K562 (cell line): ENCODE results near the gene TRPV6. TPM values are rescaled to one million over a fixed set of nuclear protein-coding genes. Genes with fewer than 3 reads are reported as not detected.

Experiments used
- ATF1 ChIP-seq, 2 experiments: fragments of 450-650 bp in 1 of 2; IDR thresholded peaks; 2 replicates each; pipeline ENCODE4 v1.6.1; 2016; ENCODE audit warnings: missing compliant biosample characterization in 1 of 2, missing genetic modification characterization in 1 of 2
- CREBBP ChIP-seq: IDR thresholded peaks from one replicate; pipeline ENCODE4 v1.6.1; 2012; ENCODE audit warnings: low read depth, mild to moderate bottlenecking, control low read depth, inconsistent platforms, low read length
- RAD21 ChIP-seq, 2 experiments: fragments of 250-450 bp in 1 of 2; fragments of 450-650 bp in 1 of 2; sonication (Bioruptor Pico) in 1 of 2; formaldehyde crosslinking in 1 of 2; IDR thresholded peaks in 1 of 2; conservative IDR thresholded peaks in 1 of 2; 2 replicates each; pipeline versions ENCODE4 v1.4.0 to v1.8.0; 2020 to 2022; ENCODE audit warnings: mild to moderate bottlenecking in 2 of 2, moderate library complexity in 1 of 2
- TAF7 ChIP-seq: fragments of 450-650 bp; IDR thresholded peaks from 2 replicates; pipeline ENCODE4 v1.6.1; 2016; ENCODE audit warnings: missing genetic modification characterization, missing compliant biosample characterization
- ZFPM2 ChIP-seq: fragments of 250-450 bp; sonication (Bioruptor Pico); IDR thresholded peaks from 2 replicates; pipeline ENCODE4 v1.5.1; 2022; ENCODE audit warnings: mild to moderate bottlenecking
- ZNF263 ChIP-seq: sonication (generic); formaldehyde crosslinking; IDR thresholded peaks from 2 replicates; pipeline ENCODE4 v1.8.0; 2022; ENCODE audit warnings: mild to moderate bottlenecking, missing genetic modification reagents, borderline replicate concordance
- ZNF77 ChIP-seq: fragments of 250-450 bp; sonication (Bioruptor Pico); IDR thresholded peaks from 2 replicates; pipeline ENCODE4 v1.5.0; 2020
- ZNF785 ChIP-seq: fragments of 250-450 bp; sonication (Bioruptor Pico); IDR thresholded peaks from 2 replicates; pipeline ENCODE4 v1.4.0; 2020; ENCODE audit warnings: mild to moderate bottlenecking
- polyA plus RNA-seq, 8 experiments: library from polyadenylated mRNA; depleted of rRNA in 4 of 8; stranded (reverse) in 5 of 8; unstranded in 3 of 8; fragments of >200 nt; fragmentation: Nextera tagmentation in 2 of 8; fragmentation: Illumina TruSeq in 1 of 8; extraction: Ambion mirVana in 2 of 8; extraction: Trizol in 1 of 8; gene quantifications; 2 replicates each; pipeline versions ENCODE4 v1.2.1 to v1.2.3, GENCODE V29; 2011 to 2014; ENCODE audit warnings: inconsistent platforms in 1 of 8, missing spikeins in 1 of 8
- total RNA-seq, 7 experiments: library from RNA; depleted of rRNA in 6 of 7; stranded (reverse); fragments of >200 nt in 6 of 7; fragmentation: Illumina TruSeq in 2 of 7; extraction: Trizol in 2 of 7; gene quantifications; 2 replicates each; pipeline versions ENCODE4 v1.2.1 to v1.2.3, GENCODE V29; 2011 to 2021; ENCODE audit warnings: low replicate concordance in 1 of 7
- TF ChIP-seq, protein P1 (sequence below): fragments of 450-650 bp; IDR thresholded peaks from 2 replicates; pipeline ENCODE4 v1.6.1; 2016; ENCODE audit warnings: low read depth
- TF ChIP-seq, protein P2 (sequence below): fragments of 450-650 bp; IDR thresholded peaks from one replicate; pipeline ENCODE4 v1.6.1; 2018; ENCODE audit warnings: mild to moderate bottlenecking, moderate library complexity; ENCODE audit not compliant: partially characterized antibody
- TF ChIP-seq, protein P3 (sequence below): fragments of 250-450 bp; sonication (Bioruptor Pico); IDR thresholded peaks from 2 replicates; pipeline ENCODE4 v1.9.0; 2021; ENCODE audit warnings: mild to moderate bottlenecking
- TF ChIP-seq, protein P4 (sequence below): sonication (generic); formaldehyde crosslinking; IDR thresholded peaks from 2 replicates; pipeline ENCODE4 v1.8.1; 2023; ENCODE audit warnings: mild to moderate bottlenecking, missing genetic modification reagents
- TF ChIP-seq, protein P5 (sequence below): fragments of 250-450 bp; sonication (Bioruptor Pico); IDR thresholded peaks from 2 replicates; pipeline ENCODE4 v1.5.0; 2020; ENCODE audit warnings: mild to moderate bottlenecking

TRPV6 gene
- total and polyA plus RNA-seq, 9 of the 15 experiments (the other 6 are each of a cell fraction or from before 2014, with no cell fraction given), result 0.04 to 0.36 (median 0.11) TPM

DNA sequence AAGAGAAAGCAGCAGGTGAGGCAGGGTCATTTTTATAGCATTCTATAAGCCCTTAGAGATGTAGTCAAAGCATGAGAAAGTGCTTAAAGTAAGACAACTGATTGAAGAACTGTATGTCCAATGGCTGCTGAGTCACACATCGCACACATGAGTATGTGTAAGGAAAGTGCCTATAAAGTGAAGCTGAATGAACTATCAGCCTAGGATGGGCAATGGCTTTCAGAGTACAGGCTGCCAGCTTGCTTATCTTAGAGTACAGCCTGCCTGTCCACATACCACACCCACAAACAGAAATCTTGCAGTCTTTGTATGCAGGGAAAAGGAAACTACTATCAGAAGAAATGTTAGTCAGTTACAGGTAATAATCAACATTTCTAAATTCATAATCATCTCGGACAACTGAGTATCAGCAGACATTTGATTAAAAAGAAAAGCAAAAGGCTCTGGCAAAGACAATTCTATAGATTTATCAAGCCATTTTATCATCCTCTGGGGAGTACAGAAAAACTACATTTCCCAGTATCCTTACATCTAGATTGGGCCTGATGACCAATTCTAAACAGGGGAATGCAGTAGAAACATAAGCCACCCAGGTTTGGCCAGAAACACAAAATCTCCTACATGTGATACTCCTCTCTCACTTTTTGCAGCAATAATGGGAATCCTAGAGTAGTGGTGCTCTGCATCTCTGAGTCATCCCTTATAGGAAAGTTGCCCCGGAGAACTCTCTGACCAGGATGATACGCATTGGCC, 46.9 kb downstream of the TRPV6 start (continued):
- TF ChIP-seq, protein P1, sequence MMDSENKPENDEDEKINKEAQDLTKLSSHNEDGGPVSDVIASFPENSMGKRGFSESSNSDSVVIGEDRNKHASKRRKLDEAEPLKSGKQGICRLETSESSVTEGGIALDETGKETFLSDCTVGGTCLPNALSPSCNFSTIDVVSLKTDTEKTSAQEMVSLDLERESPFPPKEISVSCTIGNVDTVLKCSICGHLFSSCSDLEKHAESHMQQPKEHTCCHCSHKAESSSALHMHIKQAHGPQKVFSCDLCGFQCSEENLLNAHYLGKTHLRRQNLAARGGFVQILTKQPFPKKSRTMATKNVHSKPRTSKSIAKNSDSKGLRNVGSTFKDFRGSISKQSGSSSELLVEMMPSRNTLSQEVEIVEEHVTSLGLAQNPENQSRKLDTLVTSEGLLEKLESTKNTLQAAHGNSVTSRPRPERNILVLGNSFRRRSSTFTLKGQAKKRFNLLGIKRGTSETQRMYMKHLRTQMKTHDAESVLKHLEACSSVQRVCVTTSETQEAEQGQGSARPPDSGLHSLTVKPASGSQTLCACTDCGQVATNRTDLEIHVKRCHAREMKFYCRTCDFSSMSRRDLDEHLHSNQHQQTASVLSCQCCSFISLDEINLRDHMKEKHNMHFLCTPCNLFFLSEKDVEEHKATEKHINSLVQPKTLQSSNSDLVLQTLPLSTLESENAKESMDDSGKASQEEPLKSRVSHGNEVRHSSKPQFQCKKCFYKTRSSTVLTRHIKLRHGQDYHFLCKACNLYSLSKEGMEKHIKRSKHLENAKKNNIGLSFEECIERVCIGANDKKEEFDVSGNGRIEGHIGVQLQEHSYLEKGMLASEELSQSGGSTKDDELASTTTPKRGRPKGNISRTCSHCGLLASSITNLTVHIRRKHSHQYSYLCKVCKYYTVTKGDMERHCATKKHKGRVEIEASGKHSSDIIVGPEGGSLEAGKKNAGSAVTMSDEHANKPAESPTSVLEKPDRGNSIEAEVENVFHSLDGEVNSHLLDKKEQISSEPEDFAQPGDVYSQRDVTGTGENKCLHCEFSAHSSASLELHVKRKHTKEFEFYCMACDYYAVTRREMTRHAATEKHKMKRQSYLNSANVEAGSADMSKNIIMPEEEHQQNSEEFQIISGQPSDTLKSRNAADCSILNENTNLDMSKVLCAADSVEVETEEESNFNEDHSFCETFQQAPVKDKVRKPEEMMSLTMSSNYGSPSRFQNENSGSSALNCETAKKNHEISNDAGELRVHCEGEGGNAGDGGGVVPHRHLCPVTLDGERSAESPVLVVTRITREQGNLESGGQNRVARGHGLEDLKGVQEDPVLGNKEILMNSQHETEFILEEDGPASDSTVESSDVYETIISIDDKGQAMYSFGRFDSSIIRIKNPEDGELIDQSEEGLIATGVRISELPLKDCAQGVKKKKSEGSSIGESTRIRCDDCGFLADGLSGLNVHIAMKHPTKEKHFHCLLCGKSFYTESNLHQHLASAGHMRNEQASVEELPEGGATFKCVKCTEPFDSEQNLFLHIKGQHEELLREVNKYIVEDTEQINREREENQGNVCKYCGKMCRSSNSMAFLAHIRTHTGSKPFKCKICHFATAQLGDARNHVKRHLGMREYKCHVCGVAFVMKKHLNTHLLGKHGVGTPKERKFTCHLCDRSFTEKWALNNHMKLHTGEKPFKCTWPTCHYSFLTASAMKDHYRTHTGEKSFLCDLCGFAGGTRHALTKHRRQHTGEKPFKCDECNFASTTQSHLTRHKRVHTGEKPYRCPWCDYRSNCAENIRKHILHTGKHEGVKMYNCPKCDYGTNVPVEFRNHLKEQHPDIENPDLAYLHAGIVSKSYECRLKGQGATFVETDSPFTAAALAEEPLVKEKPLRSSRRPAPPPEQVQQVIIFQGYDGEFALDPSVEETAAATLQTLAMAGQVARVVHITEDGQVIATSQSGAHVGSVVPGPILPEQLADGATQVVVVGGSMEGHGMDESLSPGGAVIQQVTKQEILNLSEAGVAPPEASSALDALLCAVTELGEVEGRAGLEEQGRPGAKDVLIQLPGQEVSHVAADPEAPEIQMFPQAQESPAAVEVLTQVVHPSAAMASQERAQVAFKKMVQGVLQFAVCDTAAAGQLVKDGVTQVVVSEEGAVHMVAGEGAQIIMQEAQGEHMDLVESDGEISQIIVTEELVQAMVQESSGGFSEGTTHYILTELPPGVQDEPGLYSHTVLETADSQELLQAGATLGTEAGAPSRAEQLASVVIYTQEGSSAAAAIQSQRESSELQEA, result no peak
- TF ChIP-seq CREBBP (no peak), ZFPM2 (no peak), ATF1 (CRISPR knock-in tag; IDR thresholded peaks at IDR 0.05) (no peak), ATF1 (tag; IDR thresholded peaks at IDR 0.05) (no peak), ZNF77 (CRISPR knock-in tag) (no peak), ZNF263 (CRISPR knock-in tag) (peak; percentile 56), ZNF785 (CRISPR knock-in tag) (no peak), RAD21 (CRISPR knock-in tag; conservative IDR thresholded peaks at IDR 0.05 in 1 of 2, IDR thresholded peaks at IDR 0.05 in 1 of 2) (no peak), TAF7 (no peak)
- TF ChIP-seq, protein P2, sequence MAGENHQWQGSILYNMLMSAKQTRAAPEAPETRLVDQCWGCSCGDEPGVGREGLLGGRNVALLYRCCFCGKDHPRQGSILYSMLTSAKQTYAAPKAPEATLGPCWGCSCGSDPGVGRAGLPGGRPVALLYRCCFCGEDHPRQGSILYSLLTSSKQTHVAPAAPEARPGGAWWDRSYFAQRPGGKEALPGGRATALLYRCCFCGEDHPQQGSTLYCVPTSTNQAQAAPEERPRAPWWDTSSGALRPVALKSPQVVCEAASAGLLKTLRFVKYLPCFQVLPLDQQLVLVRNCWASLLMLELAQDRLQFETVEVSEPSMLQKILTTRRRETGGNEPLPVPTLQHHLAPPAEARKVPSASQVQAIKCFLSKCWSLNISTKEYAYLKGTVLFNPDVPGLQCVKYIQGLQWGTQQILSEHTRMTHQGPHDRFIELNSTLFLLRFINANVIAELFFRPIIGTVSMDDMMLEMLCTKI, result no peak
- TF ChIP-seq, protein P3, sequence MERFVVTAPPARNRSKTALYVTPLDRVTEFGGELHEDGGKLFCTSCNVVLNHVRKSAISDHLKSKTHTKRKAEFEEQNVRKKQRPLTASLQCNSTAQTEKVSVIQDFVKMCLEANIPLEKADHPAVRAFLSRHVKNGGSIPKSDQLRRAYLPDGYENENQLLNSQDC, result no peak
- TF ChIP-seq, protein P4, sequence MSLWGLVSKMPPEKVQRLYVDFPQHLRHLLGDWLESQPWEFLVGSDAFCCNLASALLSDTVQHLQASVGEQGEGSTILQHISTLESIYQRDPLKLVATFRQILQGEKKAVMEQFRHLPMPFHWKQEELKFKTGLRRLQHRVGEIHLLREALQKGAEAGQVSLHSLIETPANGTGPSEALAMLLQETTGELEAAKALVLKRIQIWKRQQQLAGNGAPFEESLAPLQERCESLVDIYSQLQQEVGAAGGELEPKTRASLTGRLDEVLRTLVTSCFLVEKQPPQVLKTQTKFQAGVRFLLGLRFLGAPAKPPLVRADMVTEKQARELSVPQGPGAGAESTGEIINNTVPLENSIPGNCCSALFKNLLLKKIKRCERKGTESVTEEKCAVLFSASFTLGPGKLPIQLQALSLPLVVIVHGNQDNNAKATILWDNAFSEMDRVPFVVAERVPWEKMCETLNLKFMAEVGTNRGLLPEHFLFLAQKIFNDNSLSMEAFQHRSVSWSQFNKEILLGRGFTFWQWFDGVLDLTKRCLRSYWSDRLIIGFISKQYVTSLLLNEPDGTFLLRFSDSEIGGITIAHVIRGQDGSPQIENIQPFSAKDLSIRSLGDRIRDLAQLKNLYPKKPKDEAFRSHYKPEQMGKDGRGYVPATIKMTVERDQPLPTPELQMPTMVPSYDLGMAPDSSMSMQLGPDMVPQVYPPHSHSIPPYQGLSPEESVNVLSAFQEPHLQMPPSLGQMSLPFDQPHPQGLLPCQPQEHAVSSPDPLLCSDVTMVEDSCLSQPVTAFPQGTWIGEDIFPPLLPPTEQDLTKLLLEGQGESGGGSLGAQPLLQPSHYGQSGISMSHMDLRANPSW, result no peak
- TF ChIP-seq, protein P5, sequence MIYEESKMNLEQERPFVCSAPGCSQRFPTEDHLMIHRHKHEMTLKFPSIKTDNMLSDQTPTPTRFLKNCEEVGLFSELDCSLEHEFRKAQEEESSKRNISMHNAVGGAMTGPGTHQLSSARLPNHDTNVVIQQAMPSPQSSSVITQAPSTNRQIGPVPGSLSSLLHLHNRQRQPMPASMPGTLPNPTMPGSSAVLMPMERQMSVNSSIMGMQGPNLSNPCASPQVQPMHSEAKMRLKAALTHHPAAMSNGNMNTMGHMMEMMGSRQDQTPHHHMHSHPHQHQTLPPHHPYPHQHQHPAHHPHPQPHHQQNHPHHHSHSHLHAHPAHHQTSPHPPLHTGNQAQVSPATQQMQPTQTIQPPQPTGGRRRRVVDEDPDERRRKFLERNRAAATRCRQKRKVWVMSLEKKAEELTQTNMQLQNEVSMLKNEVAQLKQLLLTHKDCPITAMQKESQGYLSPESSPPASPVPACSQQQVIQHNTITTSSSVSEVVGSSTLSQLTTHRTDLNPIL (CRISPR knock-in tag), result no peak
